Omental fat pad (tissue), 4 donors: ENCODE results near the gene PDE3B. TPM values are rescaled to one million over a fixed set of nuclear protein-coding genes. Genes with fewer than 3 reads are reported as not detected.
"Not testable (repeated sequence)": the region's sequence is repeated elsewhere in the genome, so short reads cannot be mapped to it uniquely, and the experiment has no call there.

Experiments used
- ATAC-seq: fragments of 150-250 bp; one replicate; pipeline ENCODE4 v1.9.1; 2016; ENCODE audit warnings: mild to moderate bottlenecking, moderate library complexity; ENCODE audit not compliant: low FRiP score
- DNase-seq: peaks from one replicate; pipeline ENCODE4 v3.0.0-alpha.2; 2019; ENCODE audit warnings: low spot score
- CTCF ChIP-seq, 3 donors: fragments of 450-650 bp; IDR thresholded peaks; one replicate each; pipeline ENCODE4 v1.5.1; 2016 to 2017; ENCODE audit warnings: antibody characterized with exemption in 3 of 3, mild to moderate bottlenecking in 3 of 3, moderate library complexity in 2 of 3
- total RNA-seq, 4 donors: library from RNA; depleted of rRNA; stranded (reverse); fragments of >200 nt; gene quantifications; one replicate each; pipeline ENCODE4 v1.1.0, GENCODE V29; 2016

The PDE3B gene
- 100 to 1,000 TPM in 1 of 4 donors, 10 to 100 TPM in 3; 83.7 to 194 (median 94.5) TPM for total RNA-seq

DNA sequence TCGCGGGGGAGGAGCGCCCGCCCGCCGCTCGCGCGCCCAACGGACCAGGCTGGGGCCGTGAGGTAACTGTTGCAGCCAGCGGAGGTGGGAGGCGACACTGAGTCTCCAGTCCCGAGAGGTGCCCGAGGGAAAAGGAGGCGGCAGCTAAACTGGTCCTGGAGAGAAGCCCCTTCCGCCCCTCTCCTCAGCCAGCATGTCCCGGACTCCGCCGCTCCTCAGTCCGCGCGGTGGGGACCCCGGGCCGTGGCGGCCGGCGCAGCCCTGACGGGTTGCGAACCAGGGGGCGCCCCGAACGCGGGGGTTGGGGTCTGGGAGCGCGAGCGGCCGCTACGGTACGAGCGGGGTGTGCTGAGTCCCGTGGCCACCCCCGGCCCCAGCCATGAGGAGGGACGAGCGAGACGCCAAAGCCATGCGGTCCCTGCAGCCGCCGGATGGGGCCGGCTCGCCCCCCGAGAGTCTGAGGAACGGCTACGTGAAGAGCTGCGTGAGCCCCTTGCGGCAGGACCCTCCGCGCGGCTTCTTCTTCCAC is at the start of gene PDE3B:
Gene PDE3B (plus strand): TSS at position 108 of the 529 bp plus-strand sequence. CDS start 272 bp downstream, at position 380.
- DNase-seq: no peak
- no peak for TF ChIP-seq CTCF (IDR thresholded peaks at IDR 0.05)
- peak; percentile 62 for ATAC-seq

- ATAC-seq, DNase-seq: not testable (repeated sequence)
Measured at GRCh38 chr11:14595261-14595660, 48.3 kb upstream of the PDE3B start.

- DNase-seq: no peak
- ATAC-seq: no peak
- no peak for TF ChIP-seq CTCF (IDR thresholded peaks at IDR 0.05)
Measured at GRCh38 chr11:14607713-14608112, 35.9 kb upstream of the PDE3B start.

- no peak for TF ChIP-seq CTCF (IDR thresholded peaks at IDR 0.05)
- DNase-seq (no peak), ATAC-seq (no peak)
Measured at GRCh38 chr11:14609902-14610301, 33.7 kb upstream of the PDE3B start.

DNA sequence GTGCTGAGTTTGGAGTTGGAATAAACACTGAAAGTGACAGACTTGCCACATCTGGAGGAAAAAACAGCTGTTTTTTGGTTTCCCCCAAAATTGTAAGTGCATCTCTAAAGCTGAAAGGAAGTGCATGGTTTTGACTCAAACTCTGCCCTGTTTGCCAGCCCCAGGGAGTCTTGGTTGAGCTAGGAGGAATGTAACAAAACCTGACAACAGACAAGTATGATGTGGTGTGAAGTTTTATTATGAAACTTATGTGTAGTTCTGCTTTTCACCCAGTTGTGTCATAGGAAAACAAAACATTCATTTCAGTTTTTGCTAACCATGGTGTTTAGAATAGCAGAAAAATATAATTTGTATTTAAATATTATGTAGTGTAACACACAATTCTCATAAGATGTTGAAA is 31.7 kb upstream of the PDE3B start:
- ATAC-seq: no peak
- no peak for TF ChIP-seq CTCF (IDR thresholded peaks at IDR 0.05)
- DNase-seq: no peak

DNA sequence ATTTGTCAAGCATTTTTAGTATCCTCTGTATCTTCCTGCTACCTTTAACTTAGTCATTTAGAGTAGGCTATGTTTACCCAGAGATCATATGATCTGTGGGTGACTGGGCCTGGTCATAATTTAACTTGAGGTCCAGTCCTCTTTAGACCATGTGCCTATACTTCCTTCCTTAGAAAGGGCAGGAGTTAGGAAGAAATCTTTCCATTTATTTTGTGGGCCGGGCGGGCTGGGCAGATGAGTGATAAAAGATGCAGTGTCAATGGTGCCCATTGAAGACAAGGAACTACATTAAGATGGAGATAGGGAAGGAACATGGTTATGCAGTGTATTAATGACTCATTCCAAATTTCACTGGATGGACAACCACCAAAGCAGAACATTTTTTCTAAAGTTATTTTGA is 30.9 kb upstream of the PDE3B start:
- TF ChIP-seq CTCF (IDR thresholded peaks at IDR 0.05): no peak
- DNase-seq: no peak
- ATAC-seq: no peak

- TF ChIP-seq CTCF (IDR thresholded peaks at IDR 0.05): no peak
- no peak for ATAC-seq
- DNase-seq: no peak
Measured at GRCh38 chr11:14614091-14614622, 29.4 kb upstream of the PDE3B start.
